ENCODE measurements around the gene HMG20B. TPM values are rescaled to one million over a fixed set of nuclear protein-coding genes. Genes with fewer than 3 reads are reported as not detected.
A peak's percentile ranks its signal among the peaks of the same experiment; 100 is the strongest.

The HMG20B gene
- polyA plus RNA-seq, 1 of the 3 experiments (the other 2 are of a cell fraction), result 92.0 TPM

GRCh38 chr19:3557461-3558248, 15.1 kb upstream of the HMG20B start, which contains the start of gene MFSD12:
Gene MFSD12 (minus strand): TSS chr19:3557586. CDS start chr19:3557403, 183 bp downstream.
- peaks cover 44% of the 10 kb centered on the region for H3K79me2 ChIP-seq (ENCODE audit: insufficient read depth)
- H3K27ac ChIP-seq (ENCODE audit: low read depth in 2 of 2, low read length in 1 of 2), result peak within 1 kb of the TSS; percentile 59 to 69; a peak in 3 of 4 replicates
- peak within 1 kb of the TSS; percentile 99 for H2AFZ ChIP-seq (ENCODE audit: low read depth)
- H3K36me3 ChIP-seq (replicated peaks in 1 of 2; ENCODE audit: control insufficient read depth in 1 of 2, insufficient read depth in 2 of 2, low read length in 1 of 2), result no peaks in the 10 kb centered on the region
- ChIA-PET CTCF (interaction anchor here (0.8 to 7.3 kb wide), 11 partner anchors 11 to 282 kb away, joined by 3 to 73 read pairs (median 5); partner anchors contain the start of gene TEKTIP1), POLR2A (interaction anchor here (1.1 kb wide), 2 partner anchors 16 to 205 kb away, joined by 3 read pairs; no protein-coding TSS in a partner anchor)
- H3K4me1 ChIP-seq (ENCODE audit: control insufficient read depth in 1 of 2, insufficient read depth in 2 of 2, low read depth in 1 of 2, low read length in 1 of 2), result peaks cover 3 to 15% of the 10 kb centered on the region in 2 experiments; a peak in 1 of 4 replicates
- peaks cover 11% of the 10 kb centered on the region; the same call in 1 of the 2 replicates for H4K20me1 ChIP-seq (ENCODE audit: insufficient read depth)
- peak within 1 kb of the TSS; percentile 67 to 98 for H3K4me3 ChIP-seq (ENCODE audit: low read depth in 2 of 2, low read length in 1 of 2)
- 2% methylated on average over 21 of the region's 81 CpGs for WGBS (ENCODE audit: low lambda C conversion rate)
- no peaks in the 10 kb centered on the region for H3F3A ChIP-seq (replicated peaks; ENCODE audit: insufficient read depth)
- no peaks in the 10 kb centered on the region for H3K9me2 ChIP-seq
- H3K4me2 ChIP-seq, result peak within 1 kb of the TSS; percentile 100
- H3K27me3 ChIP-seq (ENCODE audit: insufficient read depth), result no peaks in the 10 kb centered on the region
- H3K9me3 ChIP-seq, result no peaks in the 10 kb centered on the region
- peak within 1 kb of the TSS; percentile 63 for H3K9ac ChIP-seq
- peak; percentile 100 for DNase-seq
- TF ChIP-seq USF2 (IDR thresholded peaks at IDR 0.05; ENCODE audit: borderline replicate concordance, low read depth, low read length), result no peak
- peak; percentile 37; the same call in 1 of the 2 replicates for TF ChIP-seq PBX3 (IDR thresholded peaks at IDR 0.05)
- peak; percentile 54 for TF ChIP-seq POLR2AphosphoS5 (IDR thresholded peaks at IDR 0.05; ENCODE audit: low read depth, low read length)
- no peak for TF ChIP-seq SIN3A (IDR thresholded peaks at IDR 0.05; ENCODE audit: borderline replicate concordance, low read depth, low read length)
- TF ChIP-seq TAF1 (IDR thresholded peaks at IDR 0.05; ENCODE audit: borderline replicate concordance, low read depth, low read length), result peak; percentile 71; the same call in 1 of the 2 replicates
- TF ChIP-seq RAD21 (IDR thresholded peaks at IDR 0.05; ENCODE audit: low read length), result no peak
- no peak for TF ChIP-seq TCF12 (IDR thresholded peaks at IDR 0.05)
- no peak for TF ChIP-seq EP300 (IDR thresholded peaks at IDR 0.05; ENCODE audit: borderline replicate concordance in 1 of 2, low read depth in 1 of 2, low read length in 1 of 2)
- TF ChIP-seq FOSL2 (IDR thresholded peaks at IDR 0.05; ENCODE audit: borderline replicate concordance, low read depth), result no peak
- peak; percentile 60 for TF ChIP-seq GABPA (IDR thresholded peaks at IDR 0.05; ENCODE audit: low read depth)
- no peak for TF ChIP-seq EZH2phosphoT487 (IDR thresholded peaks at IDR 0.05; ENCODE audit: borderline replicate concordance, low read depth)
- TF ChIP-seq FOXM1 (IDR thresholded peaks at IDR 0.05; ENCODE audit: low read depth), result no peak
- TF ChIP-seq IRF3 (IDR thresholded peaks at IDR 0.05; ENCODE audit: low read depth, low read length), result no peak; the same call in 1 of the 2 replicates
- TF ChIP-seq NFIC (IDR thresholded peaks at IDR 0.05; ENCODE audit: borderline replicate concordance), result no peak
- TF ChIP-seq CHD2 (IDR thresholded peaks at IDR 0.05; ENCODE audit: low read length, partially characterized antibody), result peak; percentile 51
- no peak for TF ChIP-seq RCOR1 (IDR thresholded peaks at IDR 0.05; ENCODE audit: low read length)
- TF ChIP-seq MXI1 (IDR thresholded peaks at IDR 0.05; ENCODE audit: low read depth, low read length), result peak; percentile 80
- no peak for TF ChIP-seq CTCF (IDR thresholded peaks at IDR 0.05)
- TF ChIP-seq RFX5 (IDR thresholded peaks at IDR 0.05; ENCODE audit: low read length), result peak; percentile 53; the same call in 1 of the 2 replicates
- TF ChIP-seq GATA2 (CRISPR knock-in tag; IDR thresholded peaks at IDR 0.05), result no peak
- no peak for TF ChIP-seq YY1 (IDR thresholded peaks at IDR 0.05; ENCODE audit: low read depth)
- no peak; the same call in 1 of the 2 replicates for TF ChIP-seq ELF1 (IDR thresholded peaks at IDR 0.05)
- TF ChIP-seq FOXJ3 (CRISPR knock-in tag; IDR thresholded peaks at IDR 0.05), result no peak
- TF ChIP-seq NRF1 (IDR thresholded peaks at IDR 0.05; ENCODE audit: low read depth, low read length), result peak; percentile 27; the same call in 1 of the 2 replicates
- TF ChIP-seq SMC3 (IDR thresholded peaks at IDR 0.05; ENCODE audit: low read depth, low read length), result no peak
- peak; percentile 75 for TF ChIP-seq MAX (IDR thresholded peaks at IDR 0.05; ENCODE audit: low read depth)
